A549 (cell line): ENCODE data around the gene PCDH9. TPM values are rescaled to one million over a fixed set of nuclear protein-coding genes. Genes with fewer than 3 reads are reported as not detected.
A peak's percentile ranks its signal among the peaks of the same experiment; 100 is the strongest.

Experiments used
- ATAC-seq, 2 experiments: fragments of 200-7000 bp in 1 of 2; fragments of >200 bp in 1 of 2; cut with Nextera tagmentation in 1 of 2; cut with Tn5 transposase in 1 of 2; 3 replicates each; pipeline versions ENCODE4 v1.8.0 to v1.9.1; 2018 to 2020; ENCODE audit warnings: mild to moderate bottlenecking in 1 of 2, moderate library complexity in 1 of 2
- CTCF ChIA-PET: fragments of 300-600 bp; sonication (Branson Sonifier 250); formaldehyde crosslinking; extraction: SDS; loops from one replicate; lab custom pipeline; 2021; ENCODE audit warnings: antibody characterized with exemption, inconsistent platforms; lab: Yijun Ruan, JAX
- POLR2A ChIA-PET: fragments of 350-600 bp; formaldehyde crosslinking; extraction: SDS; loops from one replicate; lab custom pipeline; 2021; ENCODE audit warnings: antibody characterized with exemption, inconsistent platforms; lab: Yijun Ruan, JAX
- DNase-seq, 2 experiments: peaks; one replicate each; pipeline versions ENCODE4 v3.0.0 to v3.0.0-alpha.2; 2011 to 2016; ENCODE audit warnings: low read depth in 1 of 2, low spot score in 1 of 2
- FAIRE-seq: peaks from 2 replicates; lab custom pipeline; 2011; peaks lifted over from hg19 to GRCh38; lab: Jason Lieb, UNC
- H3K27ac ChIP-seq, 2 experiments: fragments of >200 bp; sonication (Bioruptor Twin); formaldehyde crosslinking; 3 replicates each; pipeline ENCODE4 v1.5.1; 2016 to 2017
- H3K4me1 ChIP-seq: fragments of >200 bp; sonication (Bioruptor Twin); formaldehyde crosslinking; 3 replicates; pipeline ENCODE4 v1.6.1; 2016
- H3K4me2 ChIP-seq: fragments of >200 bp; sonication (Bioruptor Twin); formaldehyde crosslinking; 3 replicates; pipeline ENCODE4 v1.6.1; 2016
- H3K4me3 ChIP-seq: fragments of >200 bp; sonication (Bioruptor Twin); formaldehyde crosslinking; 3 replicates; pipeline ENCODE4 v1.5.1; 2016
- H3K9me3 ChIP-seq: fragments of >200 bp; sonication (Bioruptor Twin); formaldehyde crosslinking; 3 replicates; pipeline ENCODE4 v1.6.1; 2016
- CBX2 ChIP-seq: fragments of 200-600 bp; sonication (generic); IDR thresholded peaks from 2 replicates; pipeline ENCODE4 v1.6.1; 2016; ENCODE audit warnings: low read depth, mild to moderate bottlenecking, borderline replicate concordance
- EHMT2 ChIP-seq: fragments of 200-600 bp; sonication (generic); IDR thresholded peaks from 2 replicates; pipeline ENCODE4 v1.6.1; 2016; ENCODE audit warnings: antibody characterized with exemption, low read depth, mild to moderate bottlenecking, moderate library complexity
- EP300 ChIP-seq, 2 experiments: fragments of >200 bp; sonication (Bioruptor Twin); formaldehyde crosslinking; IDR thresholded peaks; 2 replicates in 1 of 2; 3 replicates in 1 of 2; pipeline ENCODE4 v1.6.1; 2016 to 2017
- ESRRA ChIP-seq: fragments of 150-350 bp; IDR thresholded peaks from 2 replicates; pipeline ENCODE4 v1.6.1; 2014; ENCODE audit warnings: mild to moderate bottlenecking, low read length, borderline replicate concordance
- FOXS1 ChIP-seq: fragments of 250-450 bp; sonication (Bioruptor Pico); IDR thresholded peaks from 2 replicates; pipeline ENCODE4 v1.5.0; 2020; ENCODE audit warnings: mild to moderate bottlenecking, moderate library complexity
- GATA3 ChIP-seq: IDR thresholded peaks from 2 replicates; pipeline ENCODE4 v1.6.1; 2012; ENCODE audit warnings: borderline replicate concordance
- HOXA7 ChIP-seq: fragments of 250-450 bp; sonication (Bioruptor Pico); IDR thresholded peaks from 2 replicates; pipeline ENCODE4 v1.5.0; 2020; ENCODE audit warnings: mild to moderate bottlenecking, moderate library complexity
- HOXB13 ChIP-seq: fragments of 250-450 bp; sonication (Bioruptor Pico); IDR thresholded peaks from 2 replicates; pipeline ENCODE4 v1.5.0; 2020; ENCODE audit warnings: low read depth, mild to moderate bottlenecking, moderate library complexity
- HOXB5 ChIP-seq: fragments of 250-450 bp; sonication (Bioruptor Pico); IDR thresholded peaks from 2 replicates; pipeline ENCODE4 v1.5.0; 2020; ENCODE audit warnings: mild to moderate bottlenecking, moderate library complexity
- JUNB ChIP-seq: fragments of >200 bp; sonication (Bioruptor Twin); formaldehyde crosslinking; IDR thresholded peaks from 2 replicates; pipeline ENCODE4 v1.6.1; 2016
- KDM1A ChIP-seq: fragments of 200-600 bp; sonication (generic); IDR thresholded peaks from 2 replicates; pipeline ENCODE4 v1.6.1; 2016; ENCODE audit warnings: low read depth, mild to moderate bottlenecking
- KDM5A ChIP-seq: fragments of 200-600 bp; sonication (generic); IDR thresholded peaks from 2 replicates; pipeline ENCODE4 v1.6.1; 2016; ENCODE audit warnings: antibody characterized with exemption, mild to moderate bottlenecking
- MAFK ChIP-seq: fragments of 450-650 bp; IDR thresholded peaks from 2 replicates; pipeline ENCODE4 v1.6.1; 2014; ENCODE audit not compliant: partially characterized antibody
- MYC ChIP-seq: IDR thresholded peaks from 2 replicates; pipeline ENCODE4 v1.6.1; 2012; ENCODE audit warnings: mild to moderate bottlenecking, inconsistent platforms, low read length, improper control_type of control experiment, borderline replicate concordance
- POLR2AphosphoS2 ChIP-seq: conservative IDR thresholded peaks from 2 replicates; pipeline ENCODE4 v1.6.1; 2012; ENCODE audit warnings: low read length, improper control_type of control experiment, inconsistent platforms
- RFX5 ChIP-seq: fragments of 450-650 bp; IDR thresholded peaks from 2 replicates; pipeline ENCODE4 v1.7.1; 2014; ENCODE audit warnings: antibody characterized with exemption, mild to moderate bottlenecking, moderate library complexity
- SREBF2 ChIP-seq: fragments of 450-650 bp; IDR thresholded peaks from 2 replicates; pipeline ENCODE4 v1.6.1; 2014; ENCODE audit warnings: mild to moderate bottlenecking, moderate library complexity
- TP53 ChIP-seq: fragments of 250-450 bp; sonication (Bioruptor Pico); IDR thresholded peaks from 2 replicates; pipeline ENCODE4 v1.5.0; 2021; ENCODE audit warnings: mild to moderate bottlenecking, moderate library complexity
- ZC3H11A ChIP-seq: fragments of 450-650 bp; IDR thresholded peaks from 2 replicates; pipeline ENCODE4 v1.6.1; 2014; ENCODE audit warnings: antibody characterized with exemption, mild to moderate bottlenecking
- ZNF302 ChIP-seq: fragments of 250-450 bp; sonication (Bioruptor Pico); IDR thresholded peaks from 2 replicates; pipeline ENCODE4 v1.9.0; 2021; ENCODE audit warnings: inconsistent platforms, mild to moderate bottlenecking, moderate library complexity
- WGBS: methylation state at CpG from one replicate; pipeline ENCODE4 v1.1.6; 2017; ENCODE audit errors: missing lambda C conversion rate; 5-methylcytosine and 5-hydroxymethylcytosine counted together
- polyA plus RNA-seq, 4 experiments: library from polyadenylated mRNA; depleted of rRNA in 3 of 4; stranded (reverse); fragments of >200 nt; fragmentation: RNase III in 1 of 4; extraction: RNeasy Plus Mini Kit Qiagen cat#74134 plus additional on column Dnase treatment in 1 of 4; gene quantifications; 2 replicates in 3 of 4; 3 replicates in 1 of 4; pipeline ENCODE4 v1.2.3, GENCODE V29; 2011 to 2017
- TF ChIP-seq, protein P1 (sequence below): fragments of 250-450 bp; sonication (Bioruptor Pico); IDR thresholded peaks from 2 replicates; pipeline ENCODE4 v1.5.0; 2020; ENCODE audit warnings: low read depth, mild to moderate bottlenecking, moderate library complexity
- TF ChIP-seq, protein P2 (sequence below): fragments of 200-600 bp; sonication (generic); IDR thresholded peaks from 2 replicates; pipeline ENCODE4 v1.6.1; 2016; ENCODE audit warnings: antibody characterized with exemption, mild to moderate bottlenecking, moderate library complexity
- TF ChIP-seq, protein P3 (sequence below): IDR thresholded peaks from 2 replicates; pipeline ENCODE4 v1.6.1; 2012; ENCODE audit warnings: low read depth, borderline replicate concordance

PCDH9 gene
- polyA plus RNA-seq, 2 of the 4 experiments (the other 2 are of a cell fraction): 16.0 to 29.5 TPM

DNA sequence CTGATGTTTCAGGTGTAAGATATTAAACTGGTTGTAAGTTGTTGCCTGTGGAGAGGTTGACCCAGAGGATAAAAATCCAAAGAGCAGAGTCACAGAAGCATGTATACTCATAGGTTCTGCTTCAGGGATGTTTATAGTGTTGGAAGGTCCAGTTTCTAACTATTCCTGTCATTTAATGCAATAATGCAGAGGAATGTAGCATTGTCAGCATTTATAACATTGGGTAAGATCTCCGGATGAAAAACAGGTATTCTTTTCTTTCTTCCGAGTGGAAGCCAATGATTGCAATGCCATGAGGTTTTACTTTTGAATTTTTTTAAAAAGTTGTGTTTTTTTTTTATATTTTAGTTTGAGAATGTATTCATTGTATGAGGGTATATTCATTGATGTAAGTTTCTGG lies 771.0 kb downstream of the PCDH9 start:
- no peak for ATAC-seq
- Histone ChIP-seq H3K4me2 (no peak overlapping the region), H3K27ac (no peak overlapping the region), H3K4me3 (no peak overlapping the region), H3K9me3 (no peaks in the 10 kb centered on the region), H3K4me1 (no peaks in the 10 kb centered on the region)
- FAIRE-seq: no peak
- 91% methylated on average over 2 of the region's 2 CpGs for WGBS
- ChIA-PET POLR2A (no interaction called here), CTCF (no interaction called here)
- no peak for TF ChIP-seq TP53
- peak; percentile 39 for TF ChIP-seq MAFK
- DNase-seq: no peak

DNA sequence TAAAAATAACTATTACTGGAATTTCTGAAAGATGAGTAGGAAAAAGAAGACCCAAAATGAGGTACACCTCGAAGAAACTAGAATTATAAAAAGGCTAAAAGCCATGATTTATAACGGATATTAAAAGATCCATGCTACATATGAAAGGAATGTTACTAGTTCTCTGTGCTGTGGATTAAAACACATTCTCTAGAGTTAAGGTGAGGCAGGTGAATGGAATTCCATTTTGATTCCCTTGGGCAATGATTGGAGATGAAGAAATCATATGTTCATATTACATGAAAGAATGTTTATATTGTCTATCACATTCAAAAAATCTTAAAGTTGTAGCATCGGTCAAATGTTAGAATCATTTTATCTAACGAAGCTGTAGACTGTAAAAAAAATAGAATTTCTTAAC lies 783.7 kb downstream of the PCDH9 start:
- POLR2A ChIA-PET: no interaction called here
- 0 out of 3 replicates have a peak, but pooled peaks cover 4% of the 10 kb centered on the region for H3K4me1 ChIP-seq
- H3K27ac ChIP-seq: no peak overlapping the region
- H3K4me3 ChIP-seq: no peak overlapping the region
- FAIRE-seq (no peak), ATAC-seq (no peak), DNase-seq (no peak)
- H3K9me3 ChIP-seq: no peaks in the 10 kb centered on the region
- 61% methylated on average over 4 of the region's 4 CpGs for WGBS
- no peak for TF ChIP-seq KDM5A
- TF ChIP-seq HOXA7 (CRISPR knock-in tag): no peak
- TF ChIP-seq, protein P1, sequence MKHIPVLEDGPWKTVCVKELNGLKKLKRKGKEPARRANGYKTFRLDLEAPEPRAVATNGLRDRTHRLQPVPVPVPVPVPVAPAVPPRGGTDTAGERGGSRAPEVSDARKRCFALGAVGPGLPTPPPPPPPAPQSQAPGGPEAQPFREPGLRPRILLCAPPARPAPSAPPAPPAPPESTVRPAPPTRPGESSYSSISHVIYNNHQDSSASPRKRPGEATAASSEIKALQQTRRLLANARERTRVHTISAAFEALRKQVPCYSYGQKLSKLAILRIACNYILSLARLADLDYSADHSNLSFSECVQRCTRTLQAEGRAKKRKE (CRISPR knock-in tag): no peak
- TF ChIP-seq, protein P2, sequence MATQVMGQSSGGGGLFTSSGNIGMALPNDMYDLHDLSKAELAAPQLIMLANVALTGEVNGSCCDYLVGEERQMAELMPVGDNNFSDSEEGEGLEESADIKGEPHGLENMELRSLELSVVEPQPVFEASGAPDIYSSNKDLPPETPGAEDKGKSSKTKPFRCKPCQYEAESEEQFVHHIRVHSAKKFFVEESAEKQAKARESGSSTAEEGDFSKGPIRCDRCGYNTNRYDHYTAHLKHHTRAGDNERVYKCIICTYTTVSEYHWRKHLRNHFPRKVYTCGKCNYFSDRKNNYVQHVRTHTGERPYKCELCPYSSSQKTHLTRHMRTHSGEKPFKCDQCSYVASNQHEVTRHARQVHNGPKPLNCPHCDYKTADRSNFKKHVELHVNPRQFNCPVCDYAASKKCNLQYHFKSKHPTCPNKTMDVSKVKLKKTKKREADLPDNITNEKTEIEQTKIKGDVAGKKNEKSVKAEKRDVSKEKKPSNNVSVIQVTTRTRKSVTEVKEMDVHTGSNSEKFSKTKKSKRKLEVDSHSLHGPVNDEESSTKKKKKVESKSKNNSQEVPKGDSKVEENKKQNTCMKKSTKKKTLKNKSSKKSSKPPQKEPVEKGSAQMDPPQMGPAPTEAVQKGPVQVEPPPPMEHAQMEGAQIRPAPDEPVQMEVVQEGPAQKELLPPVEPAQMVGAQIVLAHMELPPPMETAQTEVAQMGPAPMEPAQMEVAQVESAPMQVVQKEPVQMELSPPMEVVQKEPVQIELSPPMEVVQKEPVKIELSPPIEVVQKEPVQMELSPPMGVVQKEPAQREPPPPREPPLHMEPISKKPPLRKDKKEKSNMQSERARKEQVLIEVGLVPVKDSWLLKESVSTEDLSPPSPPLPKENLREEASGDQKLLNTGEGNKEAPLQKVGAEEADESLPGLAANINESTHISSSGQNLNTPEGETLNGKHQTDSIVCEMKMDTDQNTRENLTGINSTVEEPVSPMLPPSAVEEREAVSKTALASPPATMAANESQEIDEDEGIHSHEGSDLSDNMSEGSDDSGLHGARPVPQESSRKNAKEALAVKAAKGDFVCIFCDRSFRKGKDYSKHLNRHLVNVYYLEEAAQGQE: no peak
- no peak for TF ChIP-seq ZNF302 (CRISPR knock-in tag)
- TF ChIP-seq ESRRA: no peak
- TF ChIP-seq EHMT2: no peak
- no peak for TF ChIP-seq MYC
- no peak for TF ChIP-seq HOXB5 (CRISPR knock-in tag)
- no peak for TF ChIP-seq FOXS1 (CRISPR knock-in tag)
- TF ChIP-seq, all 56 proteins: peak for 0
- H3K4me2 ChIP-seq: no peak overlapping the region
- CTCF ChIA-PET: no interaction called here

DNA sequence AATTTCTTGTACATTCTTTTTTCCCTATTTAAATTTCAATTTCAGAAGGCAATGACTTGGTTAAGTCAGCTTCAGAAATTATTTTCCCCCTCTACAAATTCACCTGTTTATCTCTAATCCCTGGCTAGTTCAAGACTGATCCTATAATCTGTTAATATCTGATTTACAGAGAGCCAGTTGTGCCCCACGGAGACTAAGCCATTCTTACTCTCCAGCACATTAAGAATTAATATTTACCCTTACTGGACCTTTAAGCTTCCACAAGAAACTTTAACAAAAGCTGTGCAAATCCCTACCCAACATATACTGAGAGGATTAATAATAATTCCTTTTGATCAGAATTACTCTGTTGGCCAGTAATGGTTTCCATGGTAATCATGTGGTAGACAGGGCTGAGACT lies 786.2 kb downstream of the PCDH9 start:
- FAIRE-seq (no peak), ATAC-seq (no peak), DNase-seq (no peak)
- H3K9me3 ChIP-seq: no peaks in the 10 kb centered on the region
- 60% methylated on average over 1 of the region's 1 CpG for WGBS
- H3K27ac ChIP-seq: no peak overlapping the region
- 0 out of 3 replicates have a peak, but pooled peaks cover 4% of the 10 kb centered on the region for H3K4me1 ChIP-seq
- H3K4me2 ChIP-seq: no peak overlapping the region
- H3K4me3 ChIP-seq: no peak overlapping the region
- TF ChIP-seq KDM1A: no peak
- TF ChIP-seq RFX5: no peak
- TF ChIP-seq EP300 (IDR thresholded peaks at IDR 0.05): no peak
- TF ChIP-seq, protein P3, sequence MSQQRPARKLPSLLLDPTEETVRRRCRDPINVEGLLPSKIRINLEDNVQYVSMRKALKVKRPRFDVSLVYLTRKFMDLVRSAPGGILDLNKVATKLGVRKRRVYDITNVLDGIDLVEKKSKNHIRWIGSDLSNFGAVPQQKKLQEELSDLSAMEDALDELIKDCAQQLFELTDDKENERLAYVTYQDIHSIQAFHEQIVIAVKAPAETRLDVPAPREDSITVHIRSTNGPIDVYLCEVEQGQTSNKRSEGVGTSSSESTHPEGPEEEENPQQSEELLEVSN: no peak
- no peak for TF ChIP-seq HOXB13 (CRISPR knock-in tag)
- TF ChIP-seq POLR2AphosphoS2: no peak
- TF ChIP-seq ESRRA: no peak
- TF ChIP-seq CBX2: no peak
- TF ChIP-seq HOXA7 (CRISPR knock-in tag): no peak
- TF ChIP-seq JUNB: no peak
- TF ChIP-seq HOXB5 (CRISPR knock-in tag): no peak
- TF ChIP-seq KDM5A: no peak
- no peak for TF ChIP-seq ZC3H11A
- TF ChIP-seq GATA3: no peak
- TF ChIP-seq SREBF2: no peak
- POLR2A ChIA-PET: no interaction called here
- CTCF ChIA-PET: no interaction called here
